GM18520 (cell line): Measurements from ENCODE around the gene DROSHA.

ENCODE experiments used
- ATAC-seq: cut with Tn5 transposase; IDR thresholded peaks from one replicate; pipeline ENCODE4 v1.9.1; 2021; ENCODE audit not compliant: unreplicated experiment

DROSHA gene

GRCh38 chr5:31469466-31469865 lies 62.4 kb downstream of the DROSHA start:
- no peak for ATAC-seq

- ATAC-seq = no peak
Measured at GRCh38 chr5:31465291-31465690, 66.6 kb downstream of the DROSHA start.

DNA sequence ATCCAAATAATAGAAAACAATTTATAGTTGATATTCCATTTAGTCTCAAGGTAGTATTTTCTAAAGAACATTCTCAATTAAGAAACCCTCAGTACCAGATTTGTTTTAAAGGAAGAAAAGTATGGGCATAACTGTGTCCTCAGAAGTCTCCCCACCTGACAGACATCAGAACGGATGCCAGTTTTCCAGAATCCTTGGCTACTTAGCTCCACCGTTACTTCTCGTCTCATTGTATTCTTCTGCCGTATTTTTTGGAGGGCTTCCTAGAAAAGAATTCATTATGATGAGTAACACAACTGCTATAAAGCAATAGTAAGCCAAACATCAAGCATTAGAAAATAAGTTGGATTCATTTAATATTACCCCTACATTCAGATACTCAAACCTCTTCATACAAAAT lies 67.8 kb downstream of the DROSHA start:
- no peak for ATAC-seq

GRCh38 chr5:31463351-31463750 lies 68.5 kb downstream of the DROSHA start:
- ATAC-seq = no peak

DNA sequence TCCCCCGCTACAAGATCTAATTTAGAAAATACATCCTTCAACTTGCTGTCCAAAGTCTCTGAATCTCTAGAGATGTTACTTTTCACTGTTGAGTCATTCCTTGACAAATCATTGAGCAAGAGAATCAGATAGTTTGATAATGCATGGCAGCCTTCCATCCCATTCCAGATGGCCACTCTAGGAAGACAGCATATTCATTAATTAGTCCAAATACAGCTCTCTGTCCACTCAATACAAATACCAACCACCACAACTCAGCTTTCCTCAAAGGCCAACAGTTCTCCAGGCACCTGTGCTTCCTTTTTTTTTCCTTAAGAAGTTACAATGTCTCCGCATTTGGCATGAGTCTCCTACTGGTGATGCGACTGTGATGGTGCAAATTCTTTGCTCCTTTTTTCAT lies 72.3 kb downstream of the DROSHA start:
- no peak for ATAC-seq

DNA sequence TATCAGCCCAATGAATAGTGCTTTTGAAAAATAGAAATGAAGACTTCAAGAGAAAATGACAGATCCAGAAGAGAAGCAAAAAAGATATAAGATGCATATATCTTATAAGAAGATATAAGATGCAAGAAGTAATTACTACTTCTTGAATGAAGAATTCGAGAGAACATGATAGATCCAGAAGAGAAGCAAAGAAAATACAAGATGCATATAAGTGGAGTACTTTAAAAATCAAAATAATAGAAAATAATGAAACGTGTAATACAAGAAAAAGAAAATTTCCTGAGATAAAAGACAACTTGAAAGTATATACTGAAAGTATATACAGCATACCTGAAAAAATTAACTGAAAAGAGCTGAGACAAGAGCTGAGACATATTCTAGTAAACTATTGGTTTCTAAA lies 76.7 kb downstream of the DROSHA start:
- ATAC-seq = no peak

- no peak for ATAC-seq
Measured at GRCh38 chr5:31453522-31453921, 78.4 kb downstream of the DROSHA start.

DNA sequence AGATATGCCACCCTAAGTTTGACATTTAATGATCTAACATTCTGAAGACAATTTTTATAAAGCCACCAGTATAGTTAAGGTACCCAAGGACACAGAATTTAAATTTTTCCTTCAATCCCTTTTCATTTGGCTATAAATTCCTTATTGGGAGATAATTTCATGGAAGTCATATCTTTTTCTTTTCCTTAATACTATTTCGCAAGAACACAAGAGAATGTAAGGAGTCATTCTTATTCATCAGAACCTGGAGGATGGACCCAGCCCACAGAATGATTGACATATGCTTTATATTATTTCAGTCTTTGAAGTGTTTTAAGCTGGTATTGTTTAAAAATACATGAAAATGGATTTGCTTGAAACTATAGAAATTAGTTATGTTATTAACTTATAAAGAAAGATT lies 79.6 kb downstream of the DROSHA start:
- no peak for ATAC-seq

DNA sequence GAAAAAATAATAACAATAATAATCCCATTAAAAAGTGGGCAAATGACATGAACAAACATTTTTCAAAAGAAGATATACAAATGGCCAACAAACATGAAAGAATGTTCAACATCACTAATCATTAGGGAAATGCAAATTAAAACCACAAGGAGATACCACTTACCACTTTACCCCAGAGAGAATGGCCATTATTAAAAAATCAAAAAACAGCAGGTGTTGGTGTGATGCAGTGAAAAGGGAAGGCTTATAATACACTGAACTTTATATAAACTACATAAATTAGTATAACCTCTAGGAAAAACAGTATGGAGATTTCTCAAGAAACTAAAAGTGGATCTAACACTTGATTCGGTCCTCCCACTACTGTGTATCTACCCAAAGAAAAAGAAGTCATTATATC lies 81.9 kb downstream of the DROSHA start:
- no peak for ATAC-seq

- no peak for ATAC-seq
Measured at GRCh38 chr5:31449174-31449573, 82.7 kb downstream of the DROSHA start.

- no peak for ATAC-seq
Measured at GRCh38 chr5:31445041-31445600, 86.8 kb downstream of the DROSHA start.

DNA sequence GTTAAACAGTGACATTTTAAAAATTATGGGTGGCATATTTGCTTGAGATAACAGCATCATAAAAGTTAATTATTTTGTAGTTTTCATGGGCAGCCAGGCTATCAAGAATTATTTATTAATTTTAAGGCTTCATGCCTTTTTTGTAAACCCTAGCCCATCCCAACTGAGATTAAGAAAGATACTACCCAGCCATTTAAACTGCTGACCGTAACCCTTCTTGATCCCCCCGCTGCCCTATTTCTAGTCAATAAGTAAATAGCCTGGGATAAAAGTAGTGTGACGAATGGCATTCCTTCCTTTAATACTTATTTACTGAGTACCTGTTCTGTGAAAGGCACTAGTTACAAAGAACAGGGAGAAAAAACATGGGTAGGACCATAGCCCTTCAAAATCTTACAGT lies 88.3 kb downstream of the DROSHA start:
- no peak for ATAC-seq

GRCh38 chr5:31442058-31442745 lies 89.7 kb downstream of the DROSHA start:
- ATAC-seq = no peak

DNA sequence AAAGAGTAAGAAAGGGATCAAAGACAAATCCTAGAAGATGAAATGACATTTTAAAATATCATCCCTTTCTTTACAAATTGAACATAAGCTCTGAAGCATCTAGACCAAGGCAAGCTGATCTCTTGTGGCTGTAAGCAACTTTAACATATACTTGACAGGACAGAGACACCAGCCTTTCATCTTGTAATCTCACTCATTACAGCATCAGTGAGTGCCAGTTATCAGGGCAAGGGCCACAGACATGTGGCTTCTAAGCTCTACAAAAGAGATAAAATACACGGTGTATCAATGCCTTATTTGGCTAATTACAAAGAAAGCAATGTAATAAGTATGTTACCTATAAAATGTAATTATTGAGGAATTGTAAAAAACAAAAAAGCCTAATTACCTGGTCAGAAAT lies 95.0 kb downstream of the DROSHA start:
- no peak for ATAC-seq

- ATAC-seq = no peak
Measured at GRCh38 chr5:31435730-31436129, 96.2 kb downstream of the DROSHA start.

DNA sequence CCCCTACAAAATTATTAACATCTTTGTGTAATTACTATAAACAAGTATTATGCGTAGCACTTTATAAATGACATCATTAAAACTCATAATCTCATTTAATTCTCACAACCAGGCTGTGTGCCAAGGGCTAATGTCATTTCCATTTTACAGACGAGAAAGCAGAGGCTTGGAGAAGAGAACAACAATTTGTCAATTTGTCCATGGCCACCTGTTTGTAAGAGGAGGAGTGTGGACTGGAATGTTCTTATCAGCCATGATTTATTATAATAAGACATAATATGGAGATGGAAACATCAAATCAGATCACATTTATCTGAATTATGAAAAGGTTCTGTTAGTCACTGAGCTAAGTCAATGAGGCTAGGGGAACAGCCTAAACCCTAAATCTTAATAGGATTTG lies 97.0 kb downstream of the DROSHA start:
- no peak for ATAC-seq

GRCh38 chr5:31433229-31433628 lies 98.7 kb downstream of the DROSHA start:
- no peak for ATAC-seq

- no peak for ATAC-seq
Measured at GRCh38 chr5:31427724-31428309, 104.1 kb downstream of the DROSHA start.

DNA sequence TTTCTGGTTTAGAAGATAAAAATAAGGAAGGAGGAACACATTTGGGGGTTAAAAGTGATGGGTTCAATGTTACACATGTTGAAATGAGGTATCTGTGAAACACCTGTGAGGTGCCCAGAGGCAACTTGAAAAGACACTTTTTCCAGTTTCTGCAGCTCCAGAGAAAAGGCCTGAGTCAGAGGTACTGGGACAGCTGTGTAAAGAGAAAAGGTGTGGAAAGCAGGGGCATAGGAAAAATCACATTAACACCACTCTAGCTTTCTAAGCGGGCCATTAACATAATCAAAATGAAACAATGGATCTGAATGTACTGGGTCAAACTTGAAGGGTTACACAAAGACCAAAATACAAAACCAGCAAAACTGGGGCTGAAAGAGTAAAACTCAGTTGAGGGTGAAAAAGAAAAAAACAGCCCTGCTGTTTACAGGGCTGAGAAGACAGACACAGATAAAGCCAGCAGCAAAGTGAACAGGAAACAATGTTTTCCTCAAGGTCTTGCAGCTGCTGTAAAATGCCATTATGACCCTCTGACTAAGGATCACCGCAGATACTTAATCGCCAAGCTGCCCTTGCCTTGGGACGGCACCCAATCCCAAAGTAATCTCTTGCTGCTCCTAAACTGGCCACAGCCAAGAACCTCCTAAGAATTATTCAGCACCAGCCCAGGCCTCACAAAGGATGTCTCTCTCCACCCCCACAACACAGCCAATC lies 104.7 kb downstream of the DROSHA start:
- ATAC-seq = no peak

DNA sequence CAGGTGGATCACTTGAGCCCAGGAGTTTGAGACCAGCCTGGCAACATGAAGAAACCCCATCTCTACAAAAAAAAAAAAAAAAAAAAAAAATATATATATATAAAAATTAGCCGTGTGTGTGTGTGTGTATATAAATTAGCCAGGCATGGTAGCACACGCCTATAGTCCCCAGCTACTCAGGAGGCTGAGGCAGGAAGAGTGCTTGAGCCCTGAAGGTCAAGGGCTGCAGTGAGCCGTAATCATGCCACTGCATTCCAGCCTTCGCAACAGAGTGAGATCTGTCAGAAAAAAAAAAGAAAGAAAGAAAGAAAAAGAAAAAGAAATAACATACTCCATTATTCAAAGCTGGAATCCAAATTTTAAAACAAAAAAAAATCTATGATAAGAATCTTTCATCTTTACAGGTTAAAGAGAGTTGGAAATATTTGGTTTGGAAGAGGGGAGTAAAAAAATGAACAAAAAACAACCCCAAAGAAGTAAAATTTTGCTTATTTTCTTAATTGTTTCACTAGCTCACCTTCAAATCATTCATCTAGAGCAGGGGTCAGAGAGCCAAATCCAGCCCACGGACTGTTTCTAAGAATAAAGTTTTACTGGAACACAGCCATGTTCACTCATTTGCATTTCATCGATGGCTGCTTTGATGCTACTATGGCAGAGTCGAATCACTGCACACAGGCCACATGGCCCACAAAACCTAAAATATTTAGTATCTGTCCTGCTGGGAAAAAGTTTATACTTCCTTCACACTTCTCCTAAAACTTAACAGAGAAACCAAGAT lies 109.9 kb downstream of the DROSHA start:
- no peak for ATAC-seq

DNA sequence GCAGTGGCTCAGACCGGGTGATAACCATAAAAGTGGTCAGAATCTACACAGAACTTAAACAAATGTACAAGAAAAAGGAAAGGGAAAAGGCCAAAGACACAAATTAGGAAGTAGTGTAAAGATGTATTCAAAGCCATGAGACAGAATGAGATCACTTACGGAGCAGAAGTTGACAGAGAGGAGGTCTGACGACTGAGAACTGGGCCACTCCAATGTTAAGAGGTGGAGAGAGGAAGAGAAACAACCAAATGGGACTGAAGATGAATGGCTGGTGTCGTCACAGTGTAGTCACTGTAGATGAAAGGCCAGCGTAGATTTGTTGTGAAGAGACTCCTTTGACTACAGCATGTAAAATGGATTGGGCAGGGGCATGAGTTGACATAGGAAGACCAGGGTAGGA lies 114.4 kb downstream of the DROSHA start:
- ATAC-seq = no peak
